Measurements from ENCODE around the gene RBMX. TPM values are rescaled to one million over a fixed set of nuclear protein-coding genes. Genes with fewer than 3 reads are reported as not detected.
"Not testable (repeated sequence)": the region's sequence is repeated elsewhere in the genome, so short reads cannot be mapped to it uniquely, and the experiment has no call there.

RBMX gene
- total RNA-seq, 4 donors from 2014 or later = 126 to 219 (median 159) TPM

- peak overlapping the region; percentile 82 to 88 (median 84) for H3K27ac ChIP-seq (replicated peaks in 1 of 4)
Measured at GRCh38 chrX:136910565-136911035, 30.1 kb upstream of the RBMX start.

GRCh38 chrX:136909706-136910564 is 29.4 kb upstream of the RBMX start:
- 36% methylated on average over 24 of the region's 26 CpGs for WGBS
- H3K27ac ChIP-seq (replicated peaks in 1 of 4) = peak overlapping the region; percentile 82 to 88 (median 84)
- H3K9me3 ChIP-seq = no peaks in the 10 kb centered on the region
- TF ChIP-seq POLR2AphosphoS5 (IDR thresholded peaks at IDR 0.05) (peak; percentile 15 to 82), EP300 (IDR thresholded peaks at IDR 0.05) (no peak)
- no peaks in the 10 kb centered on the region for H3K36me3 ChIP-seq
- H3K4me3 ChIP-seq = peak overlapping the region; percentile 61 to 74 (median 64)
- peak; percentile 94 for DNase-seq (ENCODE audit: extremely low spot score)
- peaks cover 0 to 15% (median 10%) of the 10 kb centered on the region in 4 donors for H3K4me1 ChIP-seq
- H3K27me3 ChIP-seq = no peaks in the 10 kb centered on the region
- intact Hi-C loops (cut with DNase I) = no loop called here

More at GRCh38 chrX:136910565-136911035, 30.1 kb upstream of the RBMX start:
- intact Hi-C loops (cut with DNase I) = no loop called here
- Histone ChIP-seq H3K4me3 (peak overlapping the region; percentile 61 to 74 (median 64)), H3K36me3 (no peaks in the 10 kb centered on the region), H3K9me3 (no peaks in the 10 kb centered on the region), H3K27me3 (no peaks in the 10 kb centered on the region), H3K4me1 (peaks cover 0 to 15% (median 10%) of the 10 kb centered on the region in 4 donors)
- WGBS = 40% methylated on average over 4 of the region's 4 CpGs
- TF ChIP-seq EP300 (IDR thresholded peaks at IDR 0.05) (no peak), POLR2AphosphoS5 (IDR thresholded peaks at IDR 0.05) (no peak), CTCF (IDR thresholded peaks at IDR 0.05) (no peak), POLR2A (IDR thresholded peaks at IDR 0.05; ENCODE audit: low read depth) (no peak)
- no peak for DNase-seq (ENCODE audit: extremely low spot score)

GRCh38 chrX:136909119-136909705 is 28.7 kb upstream of the RBMX start:
- Histone ChIP-seq H3K4me3 (peak overlapping the region; percentile 61 to 74 (median 64)), H3K27me3 (no peaks in the 10 kb centered on the region), H3K27ac (replicated peaks in 1 of 4) (peak overlapping the region; percentile 82 to 88 (median 84)), H3K36me3 (no peaks in the 10 kb centered on the region), H3K4me1 (peaks cover 0 to 15% (median 10%) of the 10 kb centered on the region in 4 donors), H3K9me3 (no peaks in the 10 kb centered on the region)
- WGBS = 37% methylated on average over 21 of the region's 47 CpGs
- TF ChIP-seq POLR2AphosphoS5 (IDR thresholded peaks at IDR 0.05) (peak in 1 of 2 donors; percentile 54), POLR2A (IDR thresholded peaks at IDR 0.05; ENCODE audit: low read depth) (no peak)
- intact Hi-C loops (cut with DNase I) = no loop called here
- DNase-seq (ENCODE audit: extremely low spot score) = peak; percentile 93

- H3K36me3 ChIP-seq = no peaks in the 10 kb centered on the region
- TF ChIP-seq POLR2AphosphoS5 (IDR thresholded peaks at IDR 0.05) = no peak
- TF ChIP-seq POLR2A (IDR thresholded peaks at IDR 0.05; ENCODE audit: low read depth) = no peak
- no peak for TF ChIP-seq CTCF (IDR thresholded peaks at IDR 0.05)
- no peak for TF ChIP-seq EP300 (IDR thresholded peaks at IDR 0.05)
- DNase-seq (ENCODE audit: extremely low spot score) = no peak
- no peak overlapping the region for H3K4me3 ChIP-seq
- 78% methylated on average over 11 of the region's 11 CpGs for WGBS
- H3K4me1 ChIP-seq = peaks cover 0 to 15% (median 10%) of the 10 kb centered on the region in 4 donors
- intact Hi-C loops (cut with DNase I) = no loop called here
- no peak overlapping the region for H3K27ac ChIP-seq (replicated peaks in 1 of 4)
- no peaks in the 10 kb centered on the region for H3K27me3 ChIP-seq
- no peaks in the 10 kb centered on the region for H3K9me3 ChIP-seq
Measured at GRCh38 chrX:136907621-136908020, 27.1 kb upstream of the RBMX start.

- no peaks in the 10 kb centered on the region for H3K27me3 ChIP-seq
Measured at GRCh38 chrX:136906921-136907510, 26.5 kb upstream of the RBMX start.

GRCh38 chrX:136904067-136904466 is 23.5 kb upstream of the RBMX start:
- intact Hi-C loops (cut with DNase I); H3K27me3 ChIP-seq; H3K4me3 ChIP-seq; H3K36me3 ChIP-seq; H3K4me1 ChIP-seq; DNase-seq (ENCODE audit: extremely low spot score); H3K27ac ChIP-seq (replicated peaks in 1 of 4); H3K9me3 ChIP-seq: not testable (repeated sequence)
- 85% methylated on average over 4 of the region's 4 CpGs for WGBS

More at GRCh38 chrX:136906921-136907510, 26.5 kb upstream of the RBMX start:
- TF ChIP-seq POLR2AphosphoS5 (IDR thresholded peaks at IDR 0.05) (no peak), POLR2A (IDR thresholded peaks at IDR 0.05; ENCODE audit: low read depth) (no peak), CTCF (IDR thresholded peaks at IDR 0.05) (no peak)
- DNase-seq (ENCODE audit: extremely low spot score) = no peak
- no peaks in the 10 kb centered on the region for H3K9me3 ChIP-seq
- H3K4me1 ChIP-seq = peaks cover 0 to 15% (median 10%) of the 10 kb centered on the region in 4 donors
- intact Hi-C loops (cut with DNase I) = no loop called here
- 79% methylated on average over 14 of the region's 14 CpGs for WGBS
- no peak overlapping the region for H3K4me3 ChIP-seq
- H3K27ac ChIP-seq (replicated peaks in 1 of 4) = no peak overlapping the region
- no peaks in the 10 kb centered on the region for H3K36me3 ChIP-seq

- H3K36me3 ChIP-seq; DNase-seq (ENCODE audit: extremely low spot score); H3K27me3 ChIP-seq; H3K27ac ChIP-seq (replicated peaks in 1 of 4); H3K4me3 ChIP-seq; H3K4me1 ChIP-seq; H3K9me3 ChIP-seq; intact Hi-C loops (cut with DNase I): not testable (repeated sequence)
- 86% methylated on average over 10 of the region's 10 CpGs for WGBS
Measured at GRCh38 chrX:136900071-136900470, 19.5 kb upstream of the RBMX start.
